Hepatocyte (in vitro differentiated cells): ENCODE results near the gene CBX2. TPM values are rescaled to one million over a fixed set of nuclear protein-coding genes. Genes with fewer than 3 reads are reported as not detected.
"Not testable (repeated sequence)": the region's sequence is repeated elsewhere in the genome, so short reads cannot be mapped to it uniquely, and the experiment has no call there.

Experiments
- DNase-seq: peaks from one replicate; pipeline ENCODE4 v3.0.0-alpha.2; 2016; ENCODE audit warnings: low spot score
- H2AFZ ChIP-seq: fragments of 200-600 bp; sonication (generic); 2 replicates; pipeline ENCODE4 v1.6.0; 2016; ENCODE audit warnings: antibody characterized with exemption, mild to moderate bottlenecking
- H3K27ac ChIP-seq: fragments of 200-600 bp; sonication (generic); 2 replicates; pipeline ENCODE4 v1.5.1; 2016; ENCODE audit warnings: mild to moderate bottlenecking
- H3K27me3 ChIP-seq: fragments of 200-600 bp; sonication (generic); 2 replicates; pipeline ENCODE4 v1.6.1; 2016
- H3K36me3 ChIP-seq: fragments of 200-600 bp; sonication (generic); replicated peaks from 2 replicates; pipeline ENCODE4 v1.5.1; 2016; ENCODE audit warnings: low read depth; ENCODE audit not compliant: insufficient read depth
- H3K4me1 ChIP-seq: fragments of 200-600 bp; sonication (generic); 2 replicates; pipeline ENCODE4 v1.5.1; 2016; ENCODE audit warnings: mild to moderate bottlenecking, moderate library complexity; ENCODE audit not compliant: insufficient read depth
- H3K4me2 ChIP-seq: fragments of 200-600 bp; sonication (generic); 2 replicates; pipeline ENCODE4 v1.6.0; 2016
- H3K4me3 ChIP-seq: fragments of 200-600 bp; sonication (generic); 2 replicates; pipeline ENCODE4 v1.5.1; 2016; ENCODE audit warnings: mild to moderate bottlenecking
- H3K79me2 ChIP-seq: fragments of 200-600 bp; sonication (generic); 2 replicates; pipeline ENCODE4 v1.6.0; 2017; ENCODE audit warnings: mild to moderate bottlenecking
- H3K9me2 ChIP-seq: fragments of 200-600 bp; sonication (generic); replicated peaks from 2 replicates; pipeline ENCODE4 v1.6.0; 2017; ENCODE audit warnings: mild to moderate bottlenecking; ENCODE audit not compliant: insufficient read depth
- H3K9me3 ChIP-seq: fragments of 200-600 bp; sonication (generic); 2 replicates; pipeline ENCODE4 v1.5.1; 2016; ENCODE audit warnings: low read depth, mild to moderate bottlenecking
- H4K20me1 ChIP-seq: fragments of 200-600 bp; sonication (generic); 2 replicates; pipeline ENCODE4 v1.6.0; 2016; ENCODE audit warnings: mild to moderate bottlenecking; ENCODE audit not compliant: insufficient read depth, poor library complexity, severe bottlenecking
- EZH2 ChIP-seq: fragments of 200-600 bp; sonication (generic); IDR thresholded peaks from 2 replicates; pipeline ENCODE4 v1.6.1; 2016; ENCODE audit warnings: antibody characterized with exemption, mild to moderate bottlenecking, borderline replicate concordance
- EZH2phosphoT487 ChIP-seq: fragments of 200-600 bp; sonication (generic); IDR thresholded peaks from one replicate; pipeline ENCODE4 v1.6.1; 2018; ENCODE audit warnings: antibody characterized with exemption, mild to moderate bottlenecking, low read depth, moderate library complexity; ENCODE audit not compliant: unreplicated experiment, severe bottlenecking
- WGBS: methylation state at CpG from one replicate; pipeline ENCODE4 v1.1.6; 2016; ENCODE audit warnings: low lambda C conversion rate; ENCODE audit errors: missing lambda C conversion rate; 5-methylcytosine and 5-hydroxymethylcytosine counted together
- polyA plus RNA-seq: library from polyadenylated mRNA; unstranded; fragments of >200 nt; fragmentation: Nextera tagmentation; extraction: Ambion mirVana; gene quantifications from 2 replicates; pipeline ENCODE4 v1.2.1, GENCODE V29; 2016
- total RNA-seq: library from RNA; depleted of rRNA; stranded (reverse); fragments of >200 nt; gene quantifications from 2 replicates; pipeline ENCODE4 v1.2.3, GENCODE V29; 2014
- TF ChIP-seq, protein P1 (sequence below): fragments of 200-600 bp; sonication (generic); IDR thresholded peaks from 2 replicates; pipeline ENCODE4 v1.5.1; 2016; ENCODE audit warnings: antibody characterized with exemption, mild to moderate bottlenecking; ENCODE audit not compliant: poor library complexity

Gene CBX2
- total and polyA plus RNA-seq, 2 experiments from 2014 or later: 11.6 to 16.3 TPM

- H3K9me3 ChIP-seq: no peaks in the 10 kb centered on the region
- WGBS: 82% methylated on average over 13 of the region's 13 CpGs
- no peak for DNase-seq
- H3K79me2 ChIP-seq: no peaks in the 10 kb centered on the region
- H3K9me2 ChIP-seq: no peaks in the 10 kb centered on the region
- H2AFZ ChIP-seq: no peak overlapping the region
- peaks cover 33% of the 10 kb centered on the region for H3K27me3 ChIP-seq
- no peak overlapping the region for H3K4me2 ChIP-seq
- H3K27ac ChIP-seq: no peak overlapping the region
- no peak overlapping the region for H3K4me3 ChIP-seq
- peaks cover 8% of the 10 kb centered on the region for H3K4me1 ChIP-seq
- H4K20me1 ChIP-seq: no peaks in the 10 kb centered on the region
- no peak for TF ChIP-seq EZH2
- TF ChIP-seq EZH2phosphoT487: no peak
- TF ChIP-seq, protein P1, sequence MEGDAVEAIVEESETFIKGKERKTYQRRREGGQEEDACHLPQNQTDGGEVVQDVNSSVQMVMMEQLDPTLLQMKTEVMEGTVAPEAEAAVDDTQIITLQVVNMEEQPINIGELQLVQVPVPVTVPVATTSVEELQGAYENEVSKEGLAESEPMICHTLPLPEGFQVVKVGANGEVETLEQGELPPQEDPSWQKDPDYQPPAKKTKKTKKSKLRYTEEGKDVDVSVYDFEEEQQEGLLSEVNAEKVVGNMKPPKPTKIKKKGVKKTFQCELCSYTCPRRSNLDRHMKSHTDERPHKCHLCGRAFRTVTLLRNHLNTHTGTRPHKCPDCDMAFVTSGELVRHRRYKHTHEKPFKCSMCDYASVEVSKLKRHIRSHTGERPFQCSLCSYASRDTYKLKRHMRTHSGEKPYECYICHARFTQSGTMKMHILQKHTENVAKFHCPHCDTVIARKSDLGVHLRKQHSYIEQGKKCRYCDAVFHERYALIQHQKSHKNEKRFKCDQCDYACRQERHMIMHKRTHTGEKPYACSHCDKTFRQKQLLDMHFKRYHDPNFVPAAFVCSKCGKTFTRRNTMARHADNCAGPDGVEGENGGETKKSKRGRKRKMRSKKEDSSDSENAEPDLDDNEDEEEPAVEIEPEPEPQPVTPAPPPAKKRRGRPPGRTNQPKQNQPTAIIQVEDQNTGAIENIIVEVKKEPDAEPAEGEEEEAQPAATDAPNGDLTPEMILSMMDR: no peak
- H3K36me3 ChIP-seq: no peaks in the 10 kb centered on the region
Observed at GRCh38 chr17:79752175-79752574, 25.8 kb upstream of the CBX2 start.

- Histone ChIP-seq H4K20me1 (no peaks in the 10 kb centered on the region), H3K36me3 (no peaks in the 10 kb centered on the region), H2AFZ (no peak overlapping the region), H3K4me1 (no peaks in the 10 kb centered on the region), H3K4me2 (no peak overlapping the region), H3K27me3 (peaks cover 16% of the 10 kb centered on the region), H3K4me3 (no peak overlapping the region), H3K79me2 (no peaks in the 10 kb centered on the region), H3K9me2 (no peaks in the 10 kb centered on the region), H3K9me3 (no peaks in the 10 kb centered on the region), H3K27ac (no peak overlapping the region)
- TF ChIP-seq, protein P1: no peak
- no peak for TF ChIP-seq EZH2
- no peak for TF ChIP-seq EZH2phosphoT487
- DNase-seq: no peak
- 79% methylated on average over 12 of the region's 12 CpGs for WGBS
Observed at GRCh38 chr17:79754370-79754769, 23.6 kb upstream of the CBX2 start.

DNA sequence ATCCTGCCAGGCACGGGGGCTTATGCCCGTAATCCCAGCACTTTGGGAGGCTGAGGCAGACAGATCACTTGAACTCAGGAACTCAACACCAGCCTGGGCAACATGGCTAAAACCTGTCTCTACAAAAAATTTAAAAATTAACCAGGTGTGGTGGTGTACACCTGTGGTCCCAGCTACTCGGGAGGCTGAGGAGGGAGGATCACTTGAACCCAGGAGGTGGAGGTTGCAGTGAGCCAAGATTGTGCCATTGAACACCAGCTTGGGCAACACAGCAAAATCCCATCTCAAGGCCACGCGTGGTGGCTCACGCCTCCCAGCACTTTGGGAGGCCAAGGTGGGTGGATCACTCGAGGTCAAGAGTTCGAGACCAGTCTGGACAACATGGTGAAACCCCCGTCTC lies 23.0 kb upstream of the CBX2 start:
- H3K4me1 ChIP-seq, H3K27ac ChIP-seq, H3K9me2 ChIP-seq, H3K4me3 ChIP-seq, H4K20me1 ChIP-seq, DNase-seq, H2AFZ ChIP-seq, H3K79me2 ChIP-seq, H3K9me3 ChIP-seq, H3K36me3 ChIP-seq, H3K4me2 ChIP-seq: not testable (repeated sequence)
- WGBS: 94% methylated on average over 9 of the region's 9 CpGs
- H3K27me3 ChIP-seq: peaks cover 11% of the 10 kb centered on the region

DNA sequence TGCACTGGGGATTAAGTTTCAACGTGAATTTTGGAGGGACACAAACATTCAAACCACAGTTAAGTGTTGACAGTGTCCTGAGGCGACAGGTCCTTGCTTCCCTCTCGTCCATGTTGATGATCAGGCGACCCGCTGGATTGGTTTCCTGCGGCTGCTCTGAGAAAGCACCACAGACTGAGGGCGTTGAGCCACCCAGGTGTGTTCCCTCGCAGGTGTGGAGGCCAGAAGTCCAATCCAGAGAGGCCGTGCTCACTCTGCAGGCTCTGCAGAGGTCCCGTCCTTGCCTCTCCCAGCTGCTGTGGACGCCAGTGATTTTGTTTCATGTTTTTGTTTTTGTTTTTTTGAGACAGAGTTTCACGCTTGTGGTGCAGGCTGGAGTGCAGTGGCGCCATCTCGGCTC lies 22.4 kb upstream of the CBX2 start:
- H3K27me3 ChIP-seq: peaks cover 7% of the 10 kb centered on the region
- H3K27ac ChIP-seq: no peak overlapping the region
- WGBS: 88% methylated on average over 14 of the region's 14 CpGs

More for the DNA sequence above, 22.4 kb upstream of the CBX2 start:
- Histone ChIP-seq H3K4me1 (no peaks in the 10 kb centered on the region), H3K4me3 (no peak overlapping the region), H3K9me2 (no peaks in the 10 kb centered on the region), H4K20me1 (no peaks in the 10 kb centered on the region), H2AFZ (no peak overlapping the region), H3K79me2 (no peaks in the 10 kb centered on the region), H3K36me3 (no peaks in the 10 kb centered on the region), H3K4me2 (no peak overlapping the region), H3K9me3 (no peaks in the 10 kb centered on the region)
- no peak for DNase-seq
- TF ChIP-seq, protein P1: no peak
- no peak for TF ChIP-seq EZH2phosphoT487
